CD4-positive, alpha-beta T cell treated with Interleukin-15 for 4 hours (primary cell): ENCODE results near the gene TPCN2.

Experiments
- DNase-seq: peaks from one replicate; pipeline ENCODE4 v3.0.0-alpha.2; 2020; ENCODE audit warnings: low spot score

The TPCN2 gene

GRCh38 chr11:69152733-69153421, 104.1 kb downstream of the TPCN2 start:
- no peak for DNase-seq

DNA sequence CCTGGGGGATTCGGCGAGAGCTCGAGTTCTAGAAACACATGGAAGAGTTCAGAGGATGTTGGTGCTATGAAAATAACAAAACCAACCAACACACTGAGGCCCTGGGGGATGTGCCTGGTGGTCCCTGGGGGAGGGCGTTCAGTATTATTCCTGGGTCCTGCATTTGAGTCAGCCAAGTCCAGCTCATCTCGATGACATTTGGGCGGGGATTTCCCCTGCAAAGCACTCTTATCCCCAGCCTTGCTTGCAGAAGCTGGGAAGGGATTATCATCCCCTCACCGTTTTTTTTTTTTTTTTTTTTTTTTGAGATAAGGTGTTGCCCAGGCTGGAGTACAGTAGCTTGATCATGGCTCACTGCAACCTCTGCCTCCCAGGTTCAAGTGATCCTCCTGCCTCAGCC, 104.9 kb downstream of the TPCN2 start:
- DNase-seq = no peak

GRCh38 chr11:69154211-69154913, 105.6 kb downstream of the TPCN2 start:
- DNase-seq = no peak

- no peak for DNase-seq
Observed at GRCh38 chr11:69154938-69155301, 106.2 kb downstream of the TPCN2 start.

DNA sequence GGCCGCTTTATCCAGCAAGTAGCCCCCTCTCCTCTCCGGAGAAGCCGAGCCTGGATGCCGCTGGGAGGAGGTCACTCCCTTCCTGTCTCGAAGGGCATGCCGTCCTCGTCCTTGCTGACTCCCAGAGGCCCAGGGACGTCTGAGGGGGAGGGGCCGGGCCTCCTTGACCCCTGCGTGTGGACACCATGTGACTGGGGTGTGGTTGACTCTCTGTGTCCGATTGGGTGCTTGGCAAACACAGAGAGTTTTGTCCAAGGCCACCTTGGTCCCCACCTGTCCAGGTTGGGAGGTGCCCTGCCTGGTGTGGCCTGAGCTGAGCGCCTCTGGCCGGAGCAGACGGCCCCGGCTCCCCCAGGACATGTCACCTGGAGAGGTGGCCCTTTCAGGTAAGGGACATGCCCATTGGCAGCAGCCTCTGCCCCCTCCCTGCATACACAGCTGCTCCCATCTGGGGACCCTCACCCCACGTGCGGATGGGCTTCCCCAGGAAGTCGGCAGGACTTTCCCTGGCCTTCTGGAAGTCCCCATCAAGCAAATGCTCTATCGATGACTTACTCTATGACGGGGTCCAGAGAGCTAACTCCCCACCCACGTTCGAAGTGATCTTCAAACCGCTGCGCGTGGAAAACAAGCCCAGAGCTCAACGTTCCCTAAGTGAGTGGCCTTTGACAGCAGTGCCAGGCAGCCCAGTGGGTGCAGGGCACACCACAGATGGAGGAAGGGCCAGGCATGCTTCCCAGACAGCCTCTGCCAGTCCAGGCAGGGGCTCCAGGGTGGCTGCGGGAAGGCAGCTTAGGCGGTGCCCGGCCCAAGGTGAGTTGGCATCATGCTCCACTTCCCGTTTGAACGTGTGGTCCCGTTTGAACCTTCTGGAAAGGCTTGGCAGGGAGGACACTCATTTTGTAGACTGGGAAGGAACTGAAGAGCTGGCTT, 106.8 kb downstream of the TPCN2 start, which contains the start of gene SMIM38:
SMIM38 (plus strand) TSS at position 634 of the 933 bp plus-strand sequence. CDS start 1,912 bp downstream, outside the sequence.
- DNase-seq = no peak

DNA sequence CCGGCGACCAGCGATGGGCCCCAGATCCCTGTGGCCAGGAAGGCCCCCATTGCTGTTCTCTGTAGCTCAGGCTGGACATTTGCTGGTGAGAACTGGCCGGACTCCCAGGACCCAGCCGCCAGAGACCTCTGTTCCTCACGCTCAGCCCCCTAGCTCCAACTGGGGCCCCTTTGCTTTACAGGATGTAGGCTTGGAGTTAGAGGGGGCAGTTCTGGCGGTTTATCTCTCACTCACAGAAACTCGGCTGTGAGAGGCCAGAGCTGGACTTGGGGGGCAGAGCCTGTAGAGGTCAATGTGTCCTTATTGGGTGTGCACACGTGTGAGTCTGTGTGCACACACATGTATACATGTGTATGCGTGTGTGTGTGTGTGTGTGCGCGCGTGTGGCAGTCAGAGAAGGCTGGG, 107.5 kb downstream of the TPCN2 start:
- DNase-seq = no peak

GRCh38 chr11:69156673-69157155, 108.0 kb downstream of the TPCN2 start:
- DNase-seq = no peak

- no peak for DNase-seq
Observed at GRCh38 chr11:69157156-69157821, 108.6 kb downstream of the TPCN2 start.

- DNase-seq = no peak
Observed at GRCh38 chr11:69157822-69158231, 109.1 kb downstream of the TPCN2 start.

DNA sequence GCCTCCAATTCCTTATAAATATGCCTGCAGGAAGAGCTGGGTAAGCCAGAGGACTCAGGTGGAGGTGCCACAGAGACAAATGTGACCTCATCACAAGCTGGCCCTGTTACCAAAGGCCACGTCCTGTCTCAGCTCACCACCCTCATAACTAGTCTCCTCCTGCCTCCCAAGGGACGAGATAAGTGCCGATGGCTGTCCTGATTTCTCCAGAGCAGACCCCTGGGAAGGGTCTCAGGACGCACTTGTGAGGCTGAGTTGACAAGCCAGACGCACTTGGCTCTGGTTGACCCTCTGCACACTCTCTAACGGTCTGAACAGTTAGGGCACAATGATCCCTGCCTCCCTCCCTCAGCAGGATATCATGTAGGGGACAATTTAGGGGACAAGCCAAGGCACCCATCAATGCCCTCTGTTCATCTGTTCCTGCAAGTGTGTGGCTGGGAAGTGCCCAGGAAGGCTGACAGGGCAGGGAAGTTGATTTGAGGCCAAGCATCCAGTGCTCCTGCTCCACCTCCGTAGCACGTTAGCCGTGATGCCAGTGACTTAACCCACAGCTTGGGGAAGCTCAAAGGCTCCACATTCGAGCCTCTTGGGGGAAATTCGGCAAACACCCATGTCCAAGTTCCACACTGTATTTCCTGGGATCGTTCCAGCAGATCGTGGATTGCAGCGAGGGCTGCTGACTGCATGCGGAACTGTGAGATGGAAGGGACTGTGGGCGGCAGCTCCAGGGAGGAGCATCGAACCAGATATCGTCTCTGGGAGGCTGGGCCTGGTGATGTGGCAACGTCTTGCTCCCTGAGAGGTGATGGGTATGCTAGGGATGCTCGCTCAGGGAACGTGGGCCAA, 109.8 kb downstream of the TPCN2 start:
- DNase-seq = no peak

GRCh38 chr11:69159150-69159852, 110.6 kb downstream of the TPCN2 start:
- no peak for DNase-seq

DNA sequence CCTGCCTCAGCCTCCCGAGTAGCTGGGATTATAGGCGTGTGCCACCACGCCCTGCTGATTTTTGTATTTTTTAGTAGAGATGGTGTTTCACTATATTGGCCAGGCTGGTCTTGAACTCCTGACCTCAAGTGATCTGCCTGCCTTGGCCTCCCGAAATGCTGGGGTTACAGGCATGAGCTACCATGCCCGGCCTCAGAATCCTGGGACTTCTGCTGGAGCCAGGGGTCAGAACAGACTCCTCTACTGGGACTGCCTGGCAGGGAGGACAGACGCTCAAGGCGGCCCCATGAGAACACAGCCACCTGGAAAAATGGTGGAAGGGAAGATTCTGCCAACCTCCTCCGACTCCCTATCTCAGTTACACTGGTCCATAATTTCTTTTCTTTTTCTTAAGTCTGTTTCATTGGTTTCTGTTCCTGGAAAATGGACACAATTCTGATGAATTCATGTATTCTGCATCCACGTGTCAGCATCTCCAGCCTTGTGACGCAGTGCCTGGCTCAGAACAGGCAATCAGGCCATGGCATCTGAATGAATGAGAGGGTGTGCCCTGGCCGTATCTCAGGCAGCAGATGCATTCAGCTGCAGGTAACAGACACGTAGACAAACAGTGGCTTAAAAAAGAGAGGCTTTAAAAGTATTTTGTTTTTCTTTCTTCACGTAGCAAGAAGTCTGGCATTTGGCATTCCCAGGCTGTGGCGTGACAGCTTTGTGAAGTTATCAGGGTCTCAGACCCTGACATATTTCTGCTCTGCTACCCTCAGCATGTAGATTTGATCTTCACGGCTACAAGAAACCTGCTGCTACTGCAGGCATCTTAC, 111.8 kb downstream of the TPCN2 start:
- DNase-seq = no peak

- no peak for DNase-seq
Observed at GRCh38 chr11:69161117-69161407, 112.3 kb downstream of the TPCN2 start.

- no peak for DNase-seq
Observed at GRCh38 chr11:69162505-69162904, 113.8 kb downstream of the TPCN2 start.

DNA sequence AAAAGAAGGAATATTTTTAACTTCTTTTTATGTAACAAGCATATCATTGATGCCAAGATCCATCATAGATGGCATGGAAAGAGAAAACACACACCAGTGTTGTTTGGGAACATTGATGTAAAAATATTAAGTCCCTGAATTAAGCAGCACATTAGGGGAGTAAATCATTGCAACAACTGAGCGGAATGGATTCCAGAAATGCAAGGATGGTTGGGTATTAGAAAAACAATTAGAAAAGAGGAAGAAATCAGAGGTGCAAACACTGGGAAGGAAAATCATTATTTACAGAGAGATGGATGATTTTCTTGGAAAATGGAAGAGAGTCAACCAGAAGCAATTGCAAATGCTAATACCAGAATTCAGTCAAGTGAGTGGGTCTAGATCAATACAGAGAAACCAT, 115.1 kb downstream of the TPCN2 start:
- no peak for DNase-seq

GRCh38 chr11:69164824-69165223, 116.1 kb downstream of the TPCN2 start:
- no peak for DNase-seq

DNA sequence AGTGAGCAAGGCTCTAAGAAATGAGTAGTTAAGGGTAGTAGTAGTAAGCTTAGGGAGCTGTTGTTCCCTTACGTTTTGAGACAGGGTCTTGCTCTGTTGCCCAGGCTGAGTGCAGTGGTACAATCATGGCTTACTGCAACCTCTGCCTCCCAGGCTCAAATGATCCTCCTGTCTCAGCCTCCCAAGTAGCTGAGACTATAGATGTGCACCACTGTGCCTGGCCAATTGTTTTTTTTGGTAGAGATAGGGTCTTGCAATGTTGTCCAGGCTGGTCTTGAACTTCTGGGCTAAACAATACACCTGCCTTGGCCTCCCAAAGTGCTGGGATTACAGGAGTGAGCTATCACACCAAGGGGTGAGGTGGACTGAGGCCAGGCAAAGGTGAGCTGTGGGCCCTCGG, 117.0 kb downstream of the TPCN2 start:
- no peak for DNase-seq

- no peak for DNase-seq
Observed at GRCh38 chr11:69166218-69167115, 117.7 kb downstream of the TPCN2 start.
